GM21619 (cell line): Measurements from ENCODE around the gene CILP2.

Experiments
- ATAC-seq: cut with Tn5 transposase; IDR thresholded peaks from one replicate; pipeline ENCODE4 v1.9.1; 2021; ENCODE audit not compliant: unreplicated experiment

The CILP2 gene

DNA sequence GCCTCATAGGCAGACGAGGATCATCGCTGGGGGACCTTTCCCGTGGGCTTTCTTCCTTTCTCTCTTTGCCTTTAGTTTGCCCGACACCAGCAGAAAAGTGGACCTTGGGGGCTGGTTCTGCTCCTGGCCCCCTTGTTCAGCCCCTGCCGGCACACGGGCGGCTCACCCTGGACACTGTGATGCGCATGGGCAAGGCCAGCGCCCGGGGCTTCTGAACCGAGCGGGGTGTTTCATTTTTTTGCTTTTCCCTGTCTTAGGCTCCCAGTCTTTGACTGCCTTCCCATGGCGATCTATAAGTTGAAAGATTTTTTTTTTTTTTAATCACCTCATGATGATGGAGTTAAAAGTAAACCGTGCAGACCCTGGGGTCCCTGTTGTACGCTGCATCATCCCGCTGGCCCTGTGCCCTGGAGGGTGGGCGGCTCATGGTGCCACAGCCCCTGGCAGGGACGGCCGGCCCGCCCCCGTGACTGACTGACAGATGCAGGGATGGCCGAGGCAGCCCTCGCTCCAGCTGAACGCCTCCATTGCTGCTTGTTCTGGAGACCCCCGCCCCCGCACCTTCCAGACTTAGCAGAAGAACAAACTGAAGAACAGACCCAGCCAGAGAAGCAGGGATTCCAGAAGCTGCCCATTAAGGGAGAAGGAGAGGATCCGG is 32.3 kb upstream of the CILP2 start:
- no peak for ATAC-seq

DNA sequence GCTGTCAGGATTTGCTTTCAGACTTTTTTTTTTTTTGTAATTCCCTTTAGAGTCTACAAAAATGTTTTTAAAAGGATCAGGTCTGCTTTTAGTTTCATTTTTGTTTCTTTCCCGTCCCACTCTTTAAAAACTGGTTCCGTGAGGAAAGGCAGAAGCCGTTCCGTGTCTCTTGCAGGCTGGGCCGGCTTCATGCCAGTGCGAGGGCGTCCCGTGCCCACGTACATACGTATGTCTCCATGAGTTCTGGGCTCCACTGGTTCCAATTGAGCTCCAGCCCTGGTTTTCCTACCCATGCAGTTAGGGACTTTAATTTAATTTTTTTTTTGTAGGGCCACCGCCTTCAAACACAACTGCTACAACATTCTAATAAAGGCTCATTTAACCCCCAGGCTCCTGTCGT is 31.5 kb upstream of the CILP2 start:
- ATAC-seq, result no peak

DNA sequence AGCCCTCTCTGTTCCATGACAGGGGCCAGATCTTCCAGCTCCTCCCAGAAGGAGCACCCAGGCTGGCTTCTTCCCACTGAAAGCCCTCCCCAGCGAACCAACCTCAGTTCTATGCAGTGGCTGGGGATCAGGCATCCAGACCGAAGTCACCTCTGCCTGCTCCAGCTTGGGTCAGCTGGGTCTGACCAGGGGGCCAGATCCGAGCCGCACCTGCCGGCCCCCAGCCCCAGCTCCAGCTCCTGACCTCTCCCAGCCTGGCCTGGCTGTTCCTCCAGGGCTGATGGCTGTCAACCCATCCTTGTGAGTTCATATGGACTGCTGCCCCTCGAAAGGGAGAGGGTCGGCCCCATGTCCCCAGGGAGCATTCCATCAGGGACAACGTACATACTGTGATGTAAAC is 30.7 kb upstream of the CILP2 start:
- ATAC-seq, result no peak

DNA sequence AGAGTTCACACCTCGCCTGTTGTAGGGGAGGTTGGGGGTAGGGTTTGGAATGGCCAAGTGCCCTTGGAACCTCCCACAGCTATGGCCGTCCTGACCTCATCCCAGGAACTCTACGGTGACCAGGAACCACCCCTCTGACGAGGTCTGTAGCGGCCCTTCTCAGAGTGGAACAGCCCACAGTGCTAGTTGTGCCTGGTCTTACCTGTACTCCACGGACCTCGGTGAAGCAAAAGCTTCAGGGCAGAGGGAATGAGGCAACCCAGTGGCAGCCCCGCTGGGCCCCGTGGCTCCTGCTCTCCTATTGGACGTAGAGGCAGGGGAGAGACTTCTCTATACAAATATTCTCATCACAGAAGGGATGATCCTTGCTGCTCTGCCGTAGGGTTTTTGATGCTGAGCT is 29.8 kb upstream of the CILP2 start:
- no peak for ATAC-seq

- ATAC-seq, result no peak
These were observed 27.6 kb upstream of the CILP2 start for GRCh38 chr19:19510432-19510831.

- no peak for ATAC-seq
These were observed 24.4 kb upstream of the CILP2 start for GRCh38 chr19:19513682-19514081.

DNA sequence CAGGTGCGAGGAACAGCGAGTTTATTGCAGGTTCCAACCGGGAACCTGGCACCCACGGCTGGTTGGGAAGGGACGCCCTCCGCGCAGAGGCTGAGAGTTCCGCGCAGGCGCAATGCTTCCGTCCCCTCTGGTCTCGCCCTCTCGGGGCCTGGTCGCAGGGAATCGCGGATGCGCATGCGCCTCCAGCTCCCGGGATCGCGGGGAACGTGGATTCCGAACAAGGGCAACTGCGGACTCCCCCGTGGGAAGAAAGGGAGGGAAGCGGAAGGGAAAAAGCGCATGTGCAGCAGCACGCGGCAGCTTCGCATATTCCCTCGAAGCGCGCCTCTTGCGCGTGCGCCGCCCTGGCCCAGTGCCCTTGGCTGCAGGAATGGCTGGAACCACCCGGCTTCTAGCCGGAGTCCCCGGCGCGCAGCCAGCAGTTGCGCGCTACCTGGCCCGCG is 23.8 kb upstream of the CILP2 start:
- ATAC-seq, result no peak

DNA sequence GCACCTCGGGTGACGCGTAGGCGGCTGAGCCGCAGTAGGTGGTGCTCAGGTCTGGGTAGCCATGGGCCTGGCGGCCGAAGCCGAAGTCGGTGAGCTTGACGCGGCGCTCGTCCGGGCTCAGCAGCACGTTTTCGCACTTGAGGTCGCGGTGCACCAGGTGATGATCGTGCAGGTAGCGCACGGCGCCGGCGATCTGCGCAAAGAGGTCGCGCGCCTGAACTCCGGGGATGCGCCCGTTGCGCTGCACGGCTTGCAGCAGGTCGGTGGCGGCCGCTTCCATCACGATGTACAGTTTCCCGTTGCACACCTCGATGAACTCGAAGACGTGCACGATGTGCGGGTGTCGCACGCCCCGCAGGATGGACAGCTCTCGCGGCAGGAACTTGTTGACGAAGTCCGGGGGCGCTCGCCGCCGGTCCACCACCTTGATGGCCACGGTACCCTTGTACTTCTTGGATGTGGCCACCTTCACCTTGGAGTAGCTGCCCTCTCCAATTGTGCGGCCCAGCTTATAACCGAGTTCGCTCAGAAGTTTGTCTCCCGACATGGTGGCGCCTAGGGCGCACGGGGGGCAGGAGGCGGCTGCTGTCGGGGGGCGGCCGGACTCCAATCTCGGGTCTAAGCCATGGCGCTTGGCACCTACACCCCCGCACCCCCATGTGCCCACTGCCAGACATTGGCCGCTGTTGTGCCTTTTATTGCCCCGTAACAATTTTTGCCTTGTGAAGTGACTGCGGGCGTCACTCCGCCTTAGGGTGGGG is 23.0 kb upstream of the CILP2 start, which contains the start of gene TSSK6:
Gene TSSK6, minus strand, starts transcription at position 668 of the 761 bp plus-strand sequence. Its CDS starts 121 bp downstream, at position 547.
- no peak for ATAC-seq

DNA sequence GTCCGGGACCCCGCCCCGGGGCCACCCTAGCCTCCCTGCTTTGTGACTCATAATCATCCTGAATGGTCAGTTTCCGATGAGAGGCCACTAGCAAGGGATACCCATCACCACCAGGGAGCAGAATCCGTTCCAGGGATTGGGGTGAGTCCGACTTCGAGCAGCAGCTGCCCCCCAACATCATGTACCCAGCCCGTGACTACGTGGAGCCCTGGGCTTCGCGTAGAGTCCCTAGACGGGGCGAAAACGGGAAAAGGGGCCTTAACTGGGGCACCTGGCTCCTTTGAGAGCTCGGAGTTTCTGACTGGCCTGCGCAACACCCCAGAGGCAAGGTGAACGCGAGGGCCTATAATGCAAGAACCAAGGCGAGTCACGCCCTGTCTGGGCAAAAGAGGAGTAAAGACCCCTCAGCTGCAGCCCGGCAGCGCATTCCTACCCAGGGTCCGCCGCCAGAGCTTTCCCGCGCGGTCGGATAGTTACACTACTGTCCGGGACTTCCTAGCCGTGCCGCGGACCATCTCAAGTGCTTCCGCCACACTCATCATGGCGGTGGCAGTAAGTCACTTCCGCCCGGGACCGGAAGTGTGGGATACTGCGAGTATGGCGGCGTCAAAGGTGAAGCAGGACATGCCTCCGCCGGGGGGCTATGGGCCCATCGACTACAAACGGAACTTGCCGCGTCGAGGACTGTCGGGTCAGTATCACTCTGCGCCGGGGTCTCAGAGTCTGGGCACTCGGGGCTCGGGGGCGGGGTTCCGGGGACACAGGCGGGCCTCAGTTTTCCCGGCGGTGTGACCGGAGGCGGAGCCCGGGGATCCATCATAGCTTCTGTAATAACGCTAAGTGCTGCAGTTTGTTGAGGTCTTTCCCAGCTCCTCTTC is 22.2 kb upstream of the CILP2 start, which contains the start of gene NDUFA13:
Gene NDUFA13, plus strand, starts transcription at position 584 of the 878 bp plus-strand sequence. Its CDS starts 14 bp downstream, at position 598.
- peak; percentile 89 for ATAC-seq

GRCh38 chr19:19517235-19517619 is 20.8 kb upstream of the CILP2 start:
- ATAC-seq, result no peak

- ATAC-seq, result no peak
These were observed 17.1 kb upstream of the CILP2 start for GRCh38 chr19:19520989-19521388.

- ATAC-seq, result no peak
These were observed 14.9 kb upstream of the CILP2 start for GRCh38 chr19:19523177-19523576.

- ATAC-seq, result no peak
These were observed 14.0 kb upstream of the CILP2 start for GRCh38 chr19:19524053-19524452.

DNA sequence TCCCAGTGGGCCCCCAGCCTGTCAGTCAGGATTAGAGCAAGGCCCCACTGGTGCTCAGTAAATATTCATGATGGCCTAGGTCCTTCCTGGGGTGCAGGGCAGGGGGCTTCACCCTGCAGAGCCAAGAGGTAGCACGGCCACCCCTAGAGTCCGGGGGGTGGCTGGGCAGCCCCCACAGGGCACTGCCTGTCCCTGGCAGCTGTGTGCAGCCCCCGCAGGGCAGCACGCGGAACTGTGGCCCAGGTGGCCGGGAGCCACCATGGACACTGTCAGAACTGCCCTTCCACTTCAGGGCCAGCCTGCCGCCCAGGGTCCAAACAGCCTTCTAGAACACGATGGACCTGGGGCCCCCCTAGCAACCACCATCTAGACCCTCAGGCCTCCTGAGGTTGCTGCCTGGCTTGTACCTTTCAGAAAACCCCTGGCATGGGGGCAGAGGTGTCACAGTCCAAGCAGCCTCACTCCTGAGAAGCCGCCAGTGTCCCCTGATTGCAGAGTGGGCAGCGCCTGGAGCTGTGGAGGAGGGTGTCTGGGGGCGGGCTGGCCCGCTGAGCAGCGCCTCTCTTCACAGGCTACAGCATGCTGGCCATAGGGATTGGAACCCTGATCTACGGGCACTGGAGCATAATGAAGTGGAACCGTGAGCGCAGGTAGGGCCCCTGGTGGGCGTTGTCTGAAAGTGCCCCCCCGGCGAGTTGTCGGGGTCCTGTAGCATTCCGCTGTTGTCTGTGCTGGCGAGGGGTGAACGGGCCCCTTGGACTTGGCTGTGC is 12.3 kb upstream of the CILP2 start:
- no peak for ATAC-seq

DNA sequence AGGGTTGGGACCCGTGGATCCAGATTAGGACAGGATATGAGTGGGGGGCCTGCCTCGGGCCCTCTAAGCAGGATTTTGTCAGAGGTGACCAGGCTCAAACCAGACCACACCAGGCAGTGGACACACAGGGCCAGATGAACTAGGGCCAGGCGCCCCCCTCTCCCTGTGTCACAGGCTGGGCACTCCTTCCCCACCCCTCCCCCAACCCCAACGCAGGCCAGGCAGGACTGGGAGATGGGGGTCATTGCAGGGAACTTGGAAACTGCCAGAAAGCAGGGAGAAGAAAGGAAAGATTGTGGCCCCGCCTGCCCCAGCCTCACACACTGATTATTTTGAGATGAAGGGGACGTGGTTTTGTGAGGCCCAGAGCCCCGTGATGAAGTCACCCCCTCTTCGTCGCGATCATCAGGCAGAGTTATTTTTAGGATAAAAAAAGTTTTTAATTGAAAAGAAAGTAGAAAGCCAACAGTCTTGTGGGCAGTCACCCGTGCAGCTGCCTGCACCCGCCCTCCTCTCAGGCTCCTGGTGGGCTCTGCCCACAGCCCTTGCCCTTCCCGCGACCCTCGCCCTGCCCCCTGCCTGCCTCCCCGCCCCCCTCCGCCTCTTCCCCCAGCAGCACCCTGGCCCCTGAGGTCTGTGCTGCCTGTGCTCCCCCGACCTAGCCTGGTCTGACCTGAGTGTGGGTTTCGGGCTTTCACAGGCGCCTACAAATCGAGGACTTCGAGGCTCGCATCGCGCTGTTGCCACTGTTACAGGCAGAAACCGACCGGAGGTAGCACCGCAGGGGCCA is 11.3 kb upstream of the CILP2 start:
- ATAC-seq, result no peak

DNA sequence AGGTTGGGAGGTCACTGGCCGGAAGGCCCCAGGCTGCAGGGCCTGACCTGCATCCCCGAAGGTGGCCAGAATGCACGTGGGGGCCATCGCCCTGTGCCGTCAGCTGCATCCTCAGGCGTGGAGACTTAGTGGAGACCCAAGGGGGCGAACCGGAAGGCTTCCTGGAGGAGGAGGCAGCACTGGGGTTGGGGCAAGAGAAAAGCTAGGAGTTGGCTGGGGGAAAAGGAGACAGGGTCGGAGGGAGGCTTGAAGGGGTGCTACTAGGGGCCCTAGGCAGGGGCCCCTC is 10.8 kb upstream of the CILP2 start:
- ATAC-seq, result no peak

DNA sequence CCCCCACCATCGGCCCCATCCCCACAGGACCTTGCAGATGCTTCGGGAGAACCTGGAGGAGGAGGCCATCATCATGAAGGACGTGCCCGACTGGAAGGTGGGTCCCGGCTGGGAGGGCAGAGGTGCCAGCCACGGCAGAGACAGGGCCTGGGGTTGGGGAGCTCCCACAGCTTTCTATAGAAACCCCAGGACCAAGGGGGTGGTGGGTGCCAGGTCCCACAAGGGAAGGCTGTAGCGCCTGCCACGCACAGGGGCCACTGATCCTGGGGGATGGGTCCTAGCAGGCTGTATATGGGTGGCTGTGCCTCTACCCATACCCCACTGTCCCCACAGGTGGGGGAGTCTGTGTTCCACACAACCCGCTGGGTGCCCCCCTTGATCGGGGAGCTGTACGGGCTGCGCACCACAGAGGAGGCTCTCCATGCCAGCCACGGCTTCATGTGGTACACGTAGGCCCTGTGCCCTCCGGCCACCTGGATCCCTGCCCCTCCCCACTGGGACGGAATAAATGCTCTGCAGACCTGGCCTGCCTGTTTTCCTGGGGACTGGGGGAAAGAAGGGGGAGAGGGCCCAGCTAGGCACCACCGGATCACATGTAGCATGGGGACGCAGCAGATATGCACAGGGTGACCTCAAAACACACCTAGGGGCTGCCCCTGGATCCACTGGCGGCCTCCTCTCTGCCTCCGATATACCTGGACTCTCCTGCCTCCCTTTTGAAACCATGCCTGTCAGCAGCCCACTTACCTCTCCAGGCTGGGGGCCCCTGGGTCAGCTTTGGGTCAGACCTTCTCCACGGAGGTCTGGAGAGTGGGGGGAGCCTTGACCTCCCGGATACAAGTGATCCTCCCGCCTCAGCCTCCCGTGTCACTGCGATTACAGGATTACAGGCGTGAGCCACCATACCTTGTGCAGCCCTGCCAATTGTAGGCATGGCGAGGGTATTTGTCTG is 10.1 kb upstream of the CILP2 start:
- ATAC-seq, result no peak

- no peak for ATAC-seq
These were observed 9.2 kb upstream of the CILP2 start, which contains the start of gene YJEFN3 for GRCh38 chr19:19528721-19529490. TSS of gene YJEFN3 (plus strand) at chr19:19528911. CDS start at chr19:19528933, 22 bp downstream.
